HG03354 (cell line): Measurements from ENCODE around the gene STARD9.

Experiments
- ATAC-seq: cut with Tn5 transposase; IDR thresholded peaks from one replicate; pipeline ENCODE4 v1.9.1; 2021; ENCODE audit warnings: mild to moderate bottlenecking; ENCODE audit not compliant: unreplicated experiment, poor library complexity, severe bottlenecking

STARD9 gene

DNA sequence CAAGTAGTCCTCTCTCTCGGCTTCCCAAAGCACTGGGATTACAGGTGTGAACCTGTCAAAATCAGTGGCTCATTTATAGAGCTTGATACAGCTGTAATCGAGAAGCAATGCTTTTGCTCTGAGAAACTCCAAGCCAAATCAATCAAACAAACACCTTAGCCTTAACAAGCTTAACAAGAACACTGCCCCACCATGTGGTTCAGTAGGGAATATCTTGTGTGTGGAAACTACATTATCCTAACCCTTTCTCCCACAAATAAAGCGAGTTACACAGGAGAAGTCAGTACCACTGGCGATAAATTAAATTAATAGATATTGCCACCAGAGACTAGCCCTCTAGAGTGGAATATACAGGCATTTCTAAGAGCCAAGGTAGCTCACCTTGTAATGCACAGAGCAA, 147.7 kb downstream of the STARD9 start:
- no peak for ATAC-seq

DNA sequence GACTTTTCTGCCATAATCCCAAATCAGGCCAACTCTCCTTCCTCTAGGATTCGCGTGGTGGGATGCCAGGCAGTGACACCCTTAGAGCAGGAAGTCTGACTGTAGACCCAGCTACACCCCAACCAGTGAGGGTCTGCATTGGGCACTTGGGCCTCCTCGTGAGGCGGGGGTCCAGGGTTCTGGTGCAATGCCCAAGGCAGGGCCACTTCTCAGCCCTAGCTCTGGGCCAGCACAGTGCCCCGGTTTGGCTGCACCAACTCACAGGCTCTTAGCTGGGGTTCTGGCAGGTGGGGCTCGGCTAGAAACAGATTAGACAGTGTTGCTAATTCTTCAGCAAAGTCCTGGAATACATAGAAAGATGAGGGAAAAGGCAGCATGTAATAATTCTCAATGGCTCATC, 148.9 kb downstream of the STARD9 start:
- ATAC-seq, result no peak

DNA sequence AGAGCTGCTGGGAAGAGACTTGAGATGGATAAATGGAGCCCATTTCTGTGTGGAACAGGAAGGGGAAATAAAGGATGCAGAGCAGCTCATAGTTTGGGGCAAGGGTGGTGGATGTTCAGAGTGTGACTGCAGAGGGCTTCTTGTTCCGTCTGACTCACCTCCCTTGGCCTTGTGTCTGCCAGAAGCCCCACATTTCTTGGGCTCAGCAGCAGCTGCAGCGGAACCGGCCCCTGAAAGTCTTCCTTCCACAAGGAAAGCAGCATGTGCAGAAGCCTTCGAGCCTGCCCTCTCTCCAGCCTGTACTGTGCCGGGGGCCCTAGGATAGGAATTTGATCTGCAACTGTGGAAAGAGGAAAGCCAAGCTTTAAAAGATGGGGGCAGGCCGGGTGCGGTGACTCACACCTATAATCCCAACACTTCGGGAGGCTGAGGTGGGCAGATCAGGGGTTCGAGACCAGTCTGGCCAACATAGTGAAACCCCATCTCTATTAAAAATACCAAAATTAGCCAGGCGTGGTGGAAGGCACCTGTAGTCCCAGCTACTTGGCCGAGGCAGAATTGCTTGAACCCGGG, 150.0 kb downstream of the STARD9 start:
- ATAC-seq, result no peak

DNA sequence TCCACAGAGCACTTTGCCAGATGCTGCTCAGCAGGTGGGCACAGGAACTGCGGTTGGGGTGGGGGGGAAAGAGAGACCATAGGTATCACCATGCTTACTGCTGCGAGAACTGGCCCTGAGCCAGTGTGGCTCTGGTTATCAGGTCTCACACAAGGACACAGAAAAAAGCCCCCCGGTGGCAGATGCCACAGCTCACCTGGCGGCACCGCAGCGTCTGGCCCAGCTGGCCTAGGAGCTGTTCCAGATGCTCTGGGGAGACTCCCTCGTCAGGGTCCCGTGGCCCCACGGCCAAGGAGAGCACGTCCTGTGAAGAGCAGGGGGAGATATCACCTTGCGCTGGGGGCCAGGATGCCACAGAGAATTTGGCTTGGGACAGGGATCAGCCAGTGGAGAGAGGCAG, 150.7 kb downstream of the STARD9 start:
- ATAC-seq, result no peak

DNA sequence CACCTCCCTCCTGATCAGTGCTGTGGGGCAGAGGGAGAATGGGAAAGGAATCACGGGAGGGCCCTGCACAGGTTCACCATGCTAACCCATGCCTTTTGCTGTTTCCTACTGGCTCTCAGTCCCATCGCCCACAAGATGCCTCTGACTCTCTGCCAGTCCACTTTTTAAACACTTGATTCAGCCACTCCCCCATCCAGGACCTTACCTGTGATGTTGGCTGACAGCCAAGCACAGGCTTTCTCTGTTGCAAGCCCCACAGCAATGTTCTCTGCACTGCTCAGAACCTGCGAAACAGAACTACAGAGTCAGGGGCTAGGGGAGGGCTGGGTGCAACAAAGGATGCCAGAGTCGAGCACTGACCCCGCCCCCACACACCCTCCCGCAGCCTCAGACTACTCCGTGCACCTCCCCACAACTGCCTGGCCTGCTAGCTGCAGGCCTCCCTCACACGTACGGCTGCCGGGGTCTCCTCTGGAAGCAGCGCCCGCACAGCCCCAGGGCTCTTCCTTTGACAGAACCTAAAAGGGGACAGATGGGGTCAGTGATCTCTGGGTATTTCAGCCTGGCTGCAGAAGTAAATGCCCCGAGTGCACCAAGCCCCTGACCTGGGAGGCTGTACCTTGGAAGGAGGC, 152.5 kb downstream of the STARD9 start:
- ATAC-seq, result no peak

DNA sequence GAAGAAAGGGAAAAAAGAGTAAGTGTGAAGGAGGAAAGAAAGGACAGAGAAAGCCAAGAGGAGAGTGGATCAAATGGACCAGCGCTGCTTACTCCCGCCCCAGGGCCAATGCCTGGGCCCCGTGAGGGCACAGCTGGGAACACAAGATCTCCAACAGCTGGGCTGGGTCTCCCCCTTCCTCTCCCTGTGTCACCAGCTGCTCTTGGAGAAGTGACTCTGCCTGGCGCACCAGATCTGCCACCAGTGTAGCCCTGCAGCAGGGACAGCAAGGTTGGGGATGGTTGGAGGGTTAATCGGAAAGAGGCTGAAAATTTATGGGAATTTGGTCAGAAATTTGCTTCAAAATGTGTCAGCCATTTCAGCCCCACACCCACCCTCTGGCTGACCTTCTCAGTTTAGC, 153.2 kb downstream of the STARD9 start:
- no peak for ATAC-seq

DNA sequence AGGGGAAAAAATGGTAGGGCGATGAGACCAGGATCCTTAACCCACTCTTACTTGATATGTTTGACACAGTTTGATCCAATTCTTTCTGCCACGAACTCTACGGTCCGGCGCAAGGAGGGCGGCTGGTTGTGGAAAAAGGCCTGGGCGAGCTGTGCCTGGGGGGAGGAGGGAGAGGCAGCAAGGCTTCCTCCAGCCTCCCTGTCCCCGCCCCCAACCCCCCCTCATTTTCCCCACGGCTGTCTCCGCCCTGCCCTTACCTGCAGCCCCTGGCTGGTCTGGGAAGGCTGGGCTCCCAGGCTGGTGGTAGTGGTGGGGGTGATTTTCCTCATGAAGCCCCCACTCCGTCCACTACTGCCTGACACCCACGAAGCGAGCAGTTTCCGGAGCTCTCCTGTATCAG, 153.6 kb downstream of the STARD9 start:
- ATAC-seq, result no peak

DNA sequence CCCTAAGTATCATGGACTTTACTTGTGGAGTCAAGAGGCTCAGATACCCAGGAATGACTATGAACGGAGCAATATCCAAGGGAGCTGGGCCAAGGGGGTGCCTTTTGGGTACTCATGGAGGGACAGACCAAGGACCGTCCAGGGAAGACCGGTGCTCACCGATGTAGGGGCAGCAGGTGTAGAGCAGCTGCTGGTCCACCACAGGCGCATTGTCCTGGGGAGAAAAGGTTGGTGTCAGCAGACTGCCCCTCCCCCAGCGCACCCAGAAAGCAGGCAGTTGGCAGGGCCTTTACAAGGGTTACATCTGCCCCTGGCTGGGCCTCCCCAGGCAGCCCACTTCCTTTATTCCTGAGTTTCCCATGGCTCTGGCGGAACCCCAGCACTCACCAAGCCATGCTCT, 154.0 kb downstream of the STARD9 start:
- ATAC-seq, result no peak

DNA sequence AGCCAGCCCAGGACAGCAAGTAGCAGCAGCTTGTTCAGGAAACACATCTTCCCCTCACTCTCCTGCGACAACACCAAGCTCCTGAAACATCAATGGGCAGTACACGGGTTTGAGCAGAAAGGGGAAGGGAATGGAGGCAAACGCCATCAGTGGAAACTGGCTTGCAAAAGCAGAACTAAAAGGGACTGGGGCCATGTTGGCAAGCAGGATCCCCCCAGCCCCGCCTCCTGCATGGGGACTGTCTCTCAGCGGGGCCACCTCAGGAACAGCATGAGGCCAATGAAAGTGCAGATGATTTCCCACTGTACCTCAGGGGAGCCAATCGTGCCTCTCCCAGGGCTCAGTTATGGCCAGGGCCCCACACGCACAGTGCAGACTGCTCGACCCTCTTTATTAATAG, 154.7 kb downstream of the STARD9 start:
- no peak for ATAC-seq

DNA sequence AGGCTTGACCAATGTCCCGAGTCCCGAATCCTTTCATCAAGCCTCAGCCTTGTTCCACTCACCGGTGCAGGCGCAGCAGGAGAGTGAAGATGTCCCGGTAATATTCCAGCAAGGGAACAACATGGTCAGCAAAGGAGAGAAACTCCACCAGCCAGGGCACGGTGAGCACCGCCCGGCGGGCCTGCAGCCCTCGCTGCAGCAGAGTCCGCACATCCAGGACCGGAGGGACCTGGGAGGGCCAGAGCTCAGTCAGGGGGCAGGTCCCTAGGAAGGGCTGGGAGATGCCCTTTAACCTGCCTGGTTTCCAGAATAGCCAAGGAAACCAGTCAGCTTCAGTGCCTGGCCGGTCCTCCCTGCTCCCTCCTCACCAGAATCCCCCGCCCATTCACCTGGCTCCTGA, 155.1 kb downstream of the STARD9 start:
- no peak for ATAC-seq

DNA sequence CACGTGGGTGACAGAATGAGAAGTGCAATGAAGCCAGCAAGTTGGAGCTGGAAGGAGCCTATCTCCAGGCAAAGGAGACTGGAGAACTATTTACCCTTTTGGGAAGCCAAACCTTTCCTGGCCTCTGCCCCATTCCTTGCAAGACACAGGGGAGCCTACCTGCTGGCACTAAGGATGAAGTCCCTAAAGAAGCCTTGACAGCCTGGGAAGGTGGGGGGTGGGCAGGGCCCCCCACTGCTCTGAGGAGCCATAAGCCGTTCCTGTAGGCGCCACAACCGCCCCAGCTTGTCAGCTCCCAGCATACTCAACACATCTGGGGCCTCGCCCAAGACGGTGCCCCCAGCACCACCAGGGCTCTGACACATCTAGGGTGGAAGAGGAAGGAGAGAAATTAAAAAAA, 156.1 kb downstream of the STARD9 start:
- ATAC-seq, result no peak

DNA sequence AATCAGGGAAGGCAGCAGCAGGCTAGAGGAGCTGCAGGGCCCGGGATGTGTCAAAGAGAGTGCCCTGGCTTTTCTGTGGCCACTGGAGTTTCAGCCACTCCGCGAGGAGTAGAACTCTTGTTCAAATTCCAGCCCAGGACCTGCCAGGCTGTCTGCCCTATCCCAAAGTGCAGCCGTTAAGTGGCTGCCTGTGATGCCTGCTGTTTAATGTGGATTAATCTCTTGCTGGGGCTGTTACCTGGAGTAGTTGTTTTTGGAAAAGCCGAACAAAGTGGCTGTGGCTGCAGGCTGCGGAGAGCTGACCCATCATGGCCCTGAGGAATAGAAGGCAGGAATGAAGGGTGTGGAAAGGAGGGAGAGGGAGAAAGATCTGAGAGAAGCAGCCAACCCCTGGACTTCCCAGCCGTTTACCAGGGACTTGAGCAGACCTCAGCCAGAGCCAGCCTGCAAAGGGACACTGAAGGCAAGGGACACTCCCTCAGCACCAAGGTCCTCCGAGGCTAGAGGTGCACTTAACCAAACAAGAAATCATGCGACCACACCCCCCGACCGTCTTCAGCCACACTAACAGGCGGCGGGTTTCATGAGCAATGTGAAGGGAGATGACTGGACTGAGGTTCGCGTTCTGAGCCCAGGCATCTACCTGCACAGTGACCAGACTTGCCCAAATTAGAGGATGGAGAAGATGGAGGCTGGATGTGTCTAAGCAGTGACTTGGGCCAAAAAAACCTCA, 156.9 kb downstream of the STARD9 start:
- no peak for ATAC-seq

DNA sequence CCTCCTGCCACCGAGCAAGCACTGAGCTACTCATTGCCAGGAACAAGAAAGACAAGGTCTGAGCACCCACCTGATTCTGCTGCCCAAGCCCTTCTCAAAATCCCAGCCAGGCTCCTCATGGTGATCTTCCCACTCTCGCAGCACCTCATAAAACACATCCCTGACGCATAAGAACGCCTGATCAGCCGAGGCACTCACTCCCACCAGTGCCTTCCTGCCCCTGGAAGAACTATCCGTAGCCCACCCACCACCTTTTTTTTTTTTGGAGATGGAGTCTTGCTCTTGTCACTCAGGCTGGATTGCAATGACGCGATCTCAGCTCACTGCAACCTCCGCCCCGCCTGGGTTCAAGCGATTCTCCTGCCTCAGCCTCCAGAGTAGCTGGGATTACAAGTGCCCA, 157.6 kb downstream of the STARD9 start:
- ATAC-seq, result no peak

DNA sequence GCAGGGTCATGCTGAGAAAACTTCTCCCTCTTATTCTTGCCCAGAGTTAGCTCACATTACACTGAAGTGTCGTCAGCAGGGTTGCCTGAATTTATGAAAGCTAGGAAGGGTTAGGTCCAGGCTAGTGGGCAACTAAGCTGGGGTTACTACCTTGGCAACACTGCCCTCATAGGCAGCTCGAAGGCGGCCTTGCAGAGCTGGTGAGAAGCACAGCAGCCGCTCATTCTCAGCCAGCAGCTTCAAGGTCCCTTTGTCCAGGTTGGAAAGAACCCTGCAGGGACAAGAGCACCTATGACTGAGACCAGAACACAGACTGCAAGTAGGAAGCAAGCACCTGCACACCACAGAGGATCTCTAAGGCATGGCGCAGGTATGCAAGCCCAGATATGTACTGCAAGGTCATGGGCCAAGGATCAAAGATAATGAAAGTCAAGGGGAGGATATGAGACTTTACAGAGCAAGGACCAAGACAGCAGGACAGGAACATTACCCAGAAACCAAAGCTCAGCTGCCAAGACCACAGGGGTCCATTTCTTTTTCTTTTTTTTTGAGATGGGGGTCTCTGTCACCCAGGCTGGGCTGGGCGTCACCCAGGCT, 158.8 kb downstream of the STARD9 start:
- no peak for ATAC-seq

DNA sequence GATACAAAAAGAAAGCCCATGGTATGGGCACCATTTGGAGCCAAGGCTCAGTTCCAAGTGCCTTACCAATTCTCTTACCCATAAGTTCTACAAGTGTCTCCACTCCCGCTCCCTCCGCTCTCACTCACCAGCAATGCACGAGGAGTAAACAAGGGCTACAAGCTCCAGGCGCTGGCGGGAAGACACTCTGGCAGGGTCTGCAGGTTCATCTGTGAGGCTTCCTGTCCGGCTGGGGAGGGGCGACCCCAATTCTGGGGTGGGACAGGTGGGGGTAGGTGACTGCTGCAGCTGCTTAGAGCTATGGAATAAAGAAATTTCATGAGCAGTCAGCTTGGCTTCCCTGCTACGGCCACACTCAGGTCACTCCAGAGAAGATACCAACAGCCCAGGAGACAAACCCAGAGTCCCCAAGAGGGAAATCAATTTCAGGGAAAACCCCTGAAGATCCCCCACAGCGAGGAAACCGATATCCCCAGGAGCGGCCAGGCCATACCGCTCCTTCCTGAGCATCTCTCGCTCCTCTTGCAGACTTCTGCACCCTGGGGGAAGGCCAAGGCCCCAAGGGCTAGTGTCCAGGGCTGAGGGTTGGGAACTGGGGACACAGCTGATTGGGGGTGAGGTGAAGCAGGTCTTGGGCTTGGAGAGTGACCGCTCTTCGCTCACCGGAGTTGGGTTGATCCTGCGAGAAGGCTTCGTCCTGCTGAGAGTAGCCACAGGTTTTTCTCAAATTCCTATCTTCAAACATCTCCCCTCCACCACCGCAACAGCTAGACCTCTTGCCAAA, 160.2 kb downstream of the STARD9 start:
- ATAC-seq, result no peak

DNA sequence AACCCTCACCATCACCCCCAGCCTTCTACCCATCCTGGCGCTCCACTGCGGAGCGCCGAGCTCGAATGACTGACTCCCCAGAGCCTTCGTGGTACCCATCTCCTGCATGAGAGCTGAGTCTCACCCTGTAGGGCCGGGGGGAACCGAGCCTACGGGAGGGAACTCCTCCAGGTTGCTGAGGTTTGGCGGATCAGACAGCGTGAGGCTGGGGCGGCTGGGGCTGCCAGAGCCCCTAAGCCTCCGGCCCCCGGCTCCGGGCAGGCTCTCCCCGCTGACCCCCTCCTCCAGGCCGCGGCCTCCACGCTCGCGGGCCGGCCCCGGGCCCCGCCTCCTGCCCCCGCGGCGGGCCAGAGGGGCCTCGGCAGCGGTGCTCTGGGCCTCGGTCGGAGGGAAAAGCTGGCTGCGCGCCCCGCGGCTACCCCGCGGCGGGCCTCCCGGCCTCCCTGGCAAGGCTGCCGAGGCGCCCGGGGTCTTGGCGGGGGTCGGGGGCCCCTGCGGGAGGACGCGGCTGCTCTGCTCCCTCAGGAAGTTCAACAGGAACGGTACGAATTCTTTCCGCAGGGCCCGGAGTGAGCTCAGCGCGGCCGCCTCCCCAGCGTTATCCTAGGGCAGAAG, 160.9 kb downstream of the STARD9 start:
- ATAC-seq, result peak; percentile 39

DNA sequence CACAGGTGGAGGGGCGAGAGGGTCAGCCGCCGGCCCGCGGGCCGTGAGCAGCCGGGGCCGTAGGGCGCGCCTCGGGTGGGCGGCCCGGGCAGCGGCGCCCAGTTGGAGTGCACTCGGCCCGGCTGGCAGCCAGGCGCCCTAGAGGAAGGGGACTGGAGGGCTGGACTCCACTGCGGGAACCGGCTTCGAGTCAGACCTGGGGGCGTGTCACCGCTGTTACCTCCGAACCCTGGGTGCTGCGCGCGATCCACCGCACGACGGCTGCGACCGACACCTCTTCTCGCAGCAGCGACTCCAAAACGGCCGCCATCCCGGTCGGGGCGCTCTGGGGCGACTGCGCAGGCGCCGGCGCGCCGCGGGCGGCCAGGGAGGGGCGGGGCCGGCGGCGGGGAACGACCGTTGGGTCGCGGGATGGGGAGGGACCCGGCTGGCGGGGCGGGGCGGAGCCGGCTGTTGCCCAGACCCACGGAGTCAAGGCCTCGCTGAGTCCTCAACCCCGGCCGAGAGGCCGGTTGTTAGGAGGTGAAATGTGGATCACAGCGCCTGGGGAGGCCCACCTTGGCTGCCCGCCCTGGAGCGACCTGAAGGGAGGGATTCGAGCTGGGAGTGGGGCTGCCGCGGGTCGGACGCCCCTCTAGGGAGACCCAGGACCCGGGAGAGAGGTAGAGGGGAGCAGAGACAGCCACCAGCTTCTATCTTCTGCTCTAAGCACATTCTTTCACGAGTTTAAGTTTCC, 161.6 kb downstream of the STARD9 start, which contains the start of gene CDAN1:
CDAN1 (minus strand) TSS at position 336 of the 736 bp plus-strand sequence; CDS start at position 310, 26 bp downstream.
- peak; percentile 80 for ATAC-seq

DNA sequence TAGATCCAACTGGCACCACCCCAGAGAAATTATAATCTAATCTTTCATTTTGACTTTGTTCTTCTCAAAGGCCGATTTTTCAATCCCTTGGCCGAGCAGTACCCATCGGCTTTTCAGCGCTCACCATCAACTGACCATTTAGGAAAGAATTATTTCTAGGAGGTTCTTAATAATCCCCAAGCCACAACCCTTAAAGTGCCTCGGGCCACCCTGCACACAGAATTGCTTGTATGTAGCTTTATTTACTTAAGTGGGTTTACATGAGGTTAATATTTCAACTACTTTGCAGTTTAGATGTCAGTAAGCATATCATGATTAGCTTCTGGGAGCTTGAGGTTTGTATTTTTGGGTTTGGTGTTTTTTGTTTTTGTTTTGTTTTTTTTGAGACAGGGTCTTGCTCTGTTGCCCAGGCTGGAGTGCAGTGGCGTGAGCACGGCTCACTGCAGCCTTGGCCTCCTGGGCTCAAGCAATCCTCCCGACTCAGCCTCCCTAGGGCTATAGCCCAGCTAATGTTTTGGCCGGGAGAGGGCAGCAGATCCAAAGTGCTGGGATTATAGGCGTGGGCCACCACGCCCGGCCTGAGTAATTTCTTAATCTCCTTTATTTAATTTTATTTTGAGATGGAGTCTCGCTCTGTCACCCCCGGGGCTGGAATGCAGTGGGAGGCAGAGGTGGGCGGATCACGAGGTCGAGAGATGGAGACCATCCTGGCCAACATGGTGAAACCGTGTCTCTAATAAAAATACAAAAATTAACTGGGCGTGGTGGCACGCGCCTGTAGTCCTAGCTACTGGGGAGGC, 162.3 kb downstream of the STARD9 start:
- ATAC-seq, result no peak
